Ovary (tissue), 3 donors: ENCODE measurements around the gene PBLD.

Source experiments
- EP300 ChIP-seq: sonication (generic); formaldehyde crosslinking; IDR thresholded peaks from one replicate; pipeline ENCODE4 v1.6.1; 2017; ENCODE audit warnings: antibody characterized with exemption
- POLR2A ChIP-seq: fragments of 450-650 bp; IDR thresholded peaks from one replicate; pipeline ENCODE4 v1.6.1; 2017; ENCODE audit warnings: antibody characterized with exemption, mild to moderate bottlenecking, moderate library complexity
- TF ChIP-seq, protein P1 (sequence below), 3 donors: fragments of 450-650 bp in 2 of 3; fragments of 200-600 bp in 1 of 3; IDR thresholded peaks; one replicate each; pipeline versions ENCODE4 v1.5.1 to v1.8.0; 2016 to 2022; ENCODE audit warnings: antibody characterized with exemption in 3 of 3, mild to moderate bottlenecking in 1 of 3
- donor health status: DM: no; HTN: no; CAD: no.

GRCh38 chr10:68318331-68319059 lies 14.2 kb downstream of the PBLD start:
- TF ChIP-seq, protein P1, sequence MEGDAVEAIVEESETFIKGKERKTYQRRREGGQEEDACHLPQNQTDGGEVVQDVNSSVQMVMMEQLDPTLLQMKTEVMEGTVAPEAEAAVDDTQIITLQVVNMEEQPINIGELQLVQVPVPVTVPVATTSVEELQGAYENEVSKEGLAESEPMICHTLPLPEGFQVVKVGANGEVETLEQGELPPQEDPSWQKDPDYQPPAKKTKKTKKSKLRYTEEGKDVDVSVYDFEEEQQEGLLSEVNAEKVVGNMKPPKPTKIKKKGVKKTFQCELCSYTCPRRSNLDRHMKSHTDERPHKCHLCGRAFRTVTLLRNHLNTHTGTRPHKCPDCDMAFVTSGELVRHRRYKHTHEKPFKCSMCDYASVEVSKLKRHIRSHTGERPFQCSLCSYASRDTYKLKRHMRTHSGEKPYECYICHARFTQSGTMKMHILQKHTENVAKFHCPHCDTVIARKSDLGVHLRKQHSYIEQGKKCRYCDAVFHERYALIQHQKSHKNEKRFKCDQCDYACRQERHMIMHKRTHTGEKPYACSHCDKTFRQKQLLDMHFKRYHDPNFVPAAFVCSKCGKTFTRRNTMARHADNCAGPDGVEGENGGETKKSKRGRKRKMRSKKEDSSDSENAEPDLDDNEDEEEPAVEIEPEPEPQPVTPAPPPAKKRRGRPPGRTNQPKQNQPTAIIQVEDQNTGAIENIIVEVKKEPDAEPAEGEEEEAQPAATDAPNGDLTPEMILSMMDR (IDR thresholded peaks at IDR 0.05) = no peak
- TF ChIP-seq POLR2A (no peak), EP300 (no peak)
